ENCODE data around the gene SCYL3. TPM values are rescaled to one million over a fixed set of nuclear protein-coding genes. Genes with fewer than 3 reads are reported as not detected.
"Not testable (repeated sequence)": the region's sequence is repeated elsewhere in the genome, so short reads cannot be mapped to it uniquely, and the experiment has no call there.

Gene SCYL3
- total RNA-seq, 1 experiment from 2014 or later = 9.4 TPM

- peak; percentile 64 for DNase-seq
- Histone ChIP-seq H2AFZ (ENCODE audit: low read length) (no peak overlapping the region), H3K79me2 (ENCODE audit: low read length) (peaks cover 17% of the 10 kb centered on the region), H3K4me1 (ENCODE audit: low read length) (peaks cover 13% of the 10 kb centered on the region), H4K20me1 (ENCODE audit: insufficient read depth, low read depth, low read length) (no peaks in the 10 kb centered on the region), H3K9ac (ENCODE audit: low read length) (no peak overlapping the region), H3K4me3 (ENCODE audit: low read length) (peak overlapping the region; percentile 8; the same call in 1 of the 2 replicates), H3K27ac (ENCODE audit: low read length) (peak overlapping the region; percentile 74), H3K9me3 (ENCODE audit: low read length) (no peaks in the 10 kb centered on the region; the same call in 1 of the 2 replicates), H3K9me2 (replicated peaks; ENCODE audit: insufficient read depth, low read length) (no peaks in the 10 kb centered on the region), H3K4me2 (ENCODE audit: low read depth, low read length, poor library complexity, severe bottlenecking) (peak overlapping the region; percentile 37), H3K27me3 (ENCODE audit: low read length) (no peaks in the 10 kb centered on the region), H3K36me3 (ENCODE audit: insufficient read depth, low read length) (peaks cover 75% of the 10 kb centered on the region)
These were observed 20.0 kb downstream of the SCYL3 start for GRCh38 chr1:169873582-169874199.

- no peaks in the 10 kb centered on the region for H4K20me1 ChIP-seq (ENCODE audit: insufficient read depth, low read depth, low read length)
- no peak overlapping the region for H3K9ac ChIP-seq (ENCODE audit: low read length)
- no peak overlapping the region for H2AFZ ChIP-seq (ENCODE audit: low read length)
- H3K9me3 ChIP-seq (ENCODE audit: low read length) = no peaks in the 10 kb centered on the region; the same call in 1 of the 2 replicates
- peaks cover 13% of the 10 kb centered on the region for H3K4me1 ChIP-seq (ENCODE audit: low read length)
- no peak overlapping the region for H3K4me2 ChIP-seq (ENCODE audit: low read depth, low read length, poor library complexity, severe bottlenecking)
- no peaks in the 10 kb centered on the region for H3K9me2 ChIP-seq (replicated peaks; ENCODE audit: insufficient read depth, low read length)
- no peak for DNase-seq
- peaks cover 78% of the 10 kb centered on the region for H3K36me3 ChIP-seq (ENCODE audit: insufficient read depth, low read length)
- no peak overlapping the region for H3K4me3 ChIP-seq (ENCODE audit: low read length)
- no peaks in the 10 kb centered on the region for H3K27me3 ChIP-seq (ENCODE audit: low read length)
- H3K27ac ChIP-seq (ENCODE audit: low read length) = no peak overlapping the region; the same call in 1 of the 2 replicates
- H3K79me2 ChIP-seq (ENCODE audit: low read length) = peaks cover 17% of the 10 kb centered on the region
These were observed 20.8 kb downstream of the SCYL3 start for GRCh38 chr1:169872906-169873305.

GRCh38 chr1:169871988-169872387, 21.7 kb downstream of the SCYL3 start:
- H4K20me1 ChIP-seq (ENCODE audit: insufficient read depth, low read depth, low read length); H3K9me3 ChIP-seq (ENCODE audit: low read length); DNase-seq; H3K4me2 ChIP-seq (ENCODE audit: low read depth, low read length, poor library complexity, severe bottlenecking); H3K4me3 ChIP-seq (ENCODE audit: low read length); H3K9me2 ChIP-seq (replicated peaks; ENCODE audit: insufficient read depth, low read length); H3K27ac ChIP-seq (ENCODE audit: low read length); H3K27me3 ChIP-seq (ENCODE audit: low read length); H3K9ac ChIP-seq (ENCODE audit: low read length); H2AFZ ChIP-seq (ENCODE audit: low read length): not testable (repeated sequence)
- Histone ChIP-seq H3K79me2 (ENCODE audit: low read length) (peaks cover 15% of the 10 kb centered on the region), H3K36me3 (ENCODE audit: insufficient read depth, low read length) (peaks cover 81% of the 10 kb centered on the region), H3K4me1 (ENCODE audit: low read length) (peaks cover 13% of the 10 kb centered on the region)

- H3K79me2 ChIP-seq (ENCODE audit: low read length) = peaks cover 5% of the 10 kb centered on the region; the same call in 1 of the 2 replicates
- no peak for DNase-seq
- H4K20me1 ChIP-seq (ENCODE audit: insufficient read depth, low read depth, low read length) = no peaks in the 10 kb centered on the region
- peaks cover 72% of the 10 kb centered on the region for H3K36me3 ChIP-seq (ENCODE audit: insufficient read depth, low read length)
- no peak overlapping the region for H3K4me2 ChIP-seq (ENCODE audit: low read depth, low read length, poor library complexity, severe bottlenecking)
- H3K9ac ChIP-seq (ENCODE audit: low read length) = no peak overlapping the region
- H3K9me2 ChIP-seq (replicated peaks; ENCODE audit: insufficient read depth, low read length) = no peaks in the 10 kb centered on the region
- no peaks in the 10 kb centered on the region for H3K27me3 ChIP-seq (ENCODE audit: low read length)
- no peak overlapping the region for H3K27ac ChIP-seq (ENCODE audit: low read length)
- H3K4me1 ChIP-seq (ENCODE audit: low read length) = peaks cover 12% of the 10 kb centered on the region
- H2AFZ ChIP-seq (ENCODE audit: low read length) = no peak overlapping the region
- no peaks in the 10 kb centered on the region; the same call in 1 of the 2 replicates for H3K9me3 ChIP-seq (ENCODE audit: low read length)
- H3K4me3 ChIP-seq (ENCODE audit: low read length) = no peak overlapping the region
These were observed 24.3 kb downstream of the SCYL3 start for GRCh38 chr1:169869426-169869825.

- Histone ChIP-seq H3K27ac (ENCODE audit: low read length) (no peak overlapping the region), H2AFZ (ENCODE audit: low read length) (no peak overlapping the region), H3K79me2 (ENCODE audit: low read length) (0 out of 2 replicates have a peak, but pooled peaks cover under 1% of the 10 kb centered on the region), H4K20me1 (ENCODE audit: insufficient read depth, low read depth, low read length) (no peaks in the 10 kb centered on the region), H3K4me3 (ENCODE audit: low read length) (no peak overlapping the region), H3K9me2 (replicated peaks; ENCODE audit: insufficient read depth, low read length) (no peaks in the 10 kb centered on the region), H3K4me2 (ENCODE audit: low read depth, low read length, poor library complexity, severe bottlenecking) (no peak overlapping the region), H3K4me1 (ENCODE audit: low read length) (peaks cover 8% of the 10 kb centered on the region), H3K36me3 (ENCODE audit: insufficient read depth, low read length) (peaks cover 72% of the 10 kb centered on the region), H3K9me3 (ENCODE audit: low read length) (no peaks in the 10 kb centered on the region; the same call in 1 of the 2 replicates), H3K9ac (ENCODE audit: low read length) (no peak overlapping the region), H3K27me3 (ENCODE audit: low read length) (no peaks in the 10 kb centered on the region)
- DNase-seq = no peak
These were observed 24.7 kb downstream of the SCYL3 start for GRCh38 chr1:169868978-169869377.

- no peaks in the 10 kb centered on the region for H4K20me1 ChIP-seq (ENCODE audit: insufficient read depth, low read depth, low read length)
- no peak overlapping the region for H3K9ac ChIP-seq (ENCODE audit: low read length)
These were observed 26.6 kb downstream of the SCYL3 start for GRCh38 chr1:169867012-169867675.

GRCh38 chr1:169866577-169866976, 27.1 kb downstream of the SCYL3 start:
- H2AFZ ChIP-seq (ENCODE audit: low read length) = no peak overlapping the region
- H3K36me3 ChIP-seq (ENCODE audit: insufficient read depth, low read length) = peaks cover 64% of the 10 kb centered on the region
- H3K79me2 ChIP-seq (ENCODE audit: low read length) = no peaks in the 10 kb centered on the region
- no peak overlapping the region for H3K9ac ChIP-seq (ENCODE audit: low read length)
- H3K4me3 ChIP-seq (ENCODE audit: low read length) = no peak overlapping the region
- H3K9me3 ChIP-seq (ENCODE audit: low read length) = no peaks in the 10 kb centered on the region
- H4K20me1 ChIP-seq (ENCODE audit: insufficient read depth, low read depth, low read length) = no peaks in the 10 kb centered on the region
- no peak overlapping the region for H3K4me2 ChIP-seq (ENCODE audit: low read depth, low read length, poor library complexity, severe bottlenecking)
- H3K27ac ChIP-seq (ENCODE audit: low read length) = no peak overlapping the region
- DNase-seq = no peak
- H3K4me1 ChIP-seq (ENCODE audit: low read length) = no peaks in the 10 kb centered on the region
- H3K9me2 ChIP-seq (replicated peaks; ENCODE audit: insufficient read depth, low read length) = no peaks in the 10 kb centered on the region
- no peaks in the 10 kb centered on the region for H3K27me3 ChIP-seq (ENCODE audit: low read length)

More at GRCh38 chr1:169867012-169867675, 26.6 kb downstream of the SCYL3 start:
- no peak for DNase-seq
- Histone ChIP-seq H3K9me3 (ENCODE audit: low read length) (no peaks in the 10 kb centered on the region), H3K27ac (ENCODE audit: low read length) (no peak overlapping the region), H3K9me2 (replicated peaks; ENCODE audit: insufficient read depth, low read length) (no peaks in the 10 kb centered on the region), H3K4me2 (ENCODE audit: low read depth, low read length, poor library complexity, severe bottlenecking) (no peak overlapping the region), H3K27me3 (ENCODE audit: low read length) (no peaks in the 10 kb centered on the region), H3K4me1 (ENCODE audit: low read length) (no peaks in the 10 kb centered on the region), H3K36me3 (ENCODE audit: insufficient read depth, low read length) (peaks cover 65% of the 10 kb centered on the region), H3K4me3 (ENCODE audit: low read length) (no peak overlapping the region), H3K79me2 (ENCODE audit: low read length) (no peaks in the 10 kb centered on the region), H2AFZ (ENCODE audit: low read length) (no peak overlapping the region)

GRCh38 chr1:169864531-169864930, 29.2 kb downstream of the SCYL3 start:
- H3K9ac ChIP-seq (ENCODE audit: low read length); H3K4me2 ChIP-seq (ENCODE audit: low read depth, low read length, poor library complexity, severe bottlenecking); H3K9me2 ChIP-seq (replicated peaks; ENCODE audit: insufficient read depth, low read length); H3K27me3 ChIP-seq (ENCODE audit: low read length); DNase-seq; H2AFZ ChIP-seq (ENCODE audit: low read length); H4K20me1 ChIP-seq (ENCODE audit: insufficient read depth, low read depth, low read length); H3K9me3 ChIP-seq (ENCODE audit: low read length); H3K4me1 ChIP-seq (ENCODE audit: low read length); H3K79me2 ChIP-seq (ENCODE audit: low read length); H3K4me3 ChIP-seq (ENCODE audit: low read length); H3K27ac ChIP-seq (ENCODE audit: low read length): not testable (repeated sequence)
- peaks cover 64% of the 10 kb centered on the region for H3K36me3 ChIP-seq (ENCODE audit: insufficient read depth, low read length)
